Lower leg skin (tissue), 3 donors: ENCODE data around the gene VPREB1.

ENCODE experiments used
- CTCF ChIP-seq, 3 donors: fragments of 450-650 bp; IDR thresholded peaks; one replicate each; pipeline ENCODE4 v1.5.1; 2016; ENCODE audit warnings: antibody characterized with exemption in 3 of 3, mild to moderate bottlenecking in 3 of 3, moderate library complexity in 2 of 3
- POLR2A ChIP-seq, 2 donors: fragments of 450-650 bp; IDR thresholded peaks; one replicate each; pipeline ENCODE4 v1.6.1; 2016 to 2017; ENCODE audit warnings: antibody characterized with exemption in 2 of 2, mild to moderate bottlenecking in 1 of 2, moderate library complexity in 1 of 2

- TF ChIP-seq POLR2A (IDR thresholded peaks at IDR 0.05) = no peak
- no peak for TF ChIP-seq CTCF (IDR thresholded peaks at IDR 0.05)
These were observed 26.3 kb upstream of the VPREB1 start for GRCh38 chr22:22218302-22218701.
